ENCODE data around the gene C1QB.
A peak's percentile ranks its signal among the peaks of the same experiment; 100 is the strongest.
"Not testable (repeated sequence)": the region's sequence is repeated elsewhere in the genome, so short reads cannot be mapped to it uniquely, and the experiment has no call there.

C1QB gene

GRCh38 chr1:22662986-22663408 is 10.0 kb downstream of the C1QB start:
- no peak for DNase-seq (ENCODE audit: low read depth, low spot score)

DNA sequence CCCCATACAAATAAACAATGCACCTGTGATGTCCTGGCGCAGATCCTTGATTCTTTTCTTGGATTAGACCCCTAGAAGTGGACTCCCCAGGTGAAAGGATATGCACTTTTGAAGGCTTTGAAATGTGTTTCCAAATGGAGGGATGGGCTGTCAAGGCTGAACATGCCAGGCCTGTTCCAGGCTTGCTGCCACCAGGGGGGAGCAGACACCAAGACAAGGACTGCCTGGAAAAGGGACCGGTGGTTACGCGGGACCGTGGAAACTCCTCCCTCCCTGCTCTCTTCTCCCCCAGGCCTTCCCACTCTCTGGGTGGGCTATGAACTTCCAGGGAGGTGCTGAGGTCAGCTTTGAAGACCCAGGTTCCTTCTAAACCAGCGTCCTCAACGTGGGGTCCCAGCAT is 12.7 kb downstream of the C1QB start:
- DNase-seq (ENCODE audit: low read depth, low spot score), result peak; percentile 70

DNA sequence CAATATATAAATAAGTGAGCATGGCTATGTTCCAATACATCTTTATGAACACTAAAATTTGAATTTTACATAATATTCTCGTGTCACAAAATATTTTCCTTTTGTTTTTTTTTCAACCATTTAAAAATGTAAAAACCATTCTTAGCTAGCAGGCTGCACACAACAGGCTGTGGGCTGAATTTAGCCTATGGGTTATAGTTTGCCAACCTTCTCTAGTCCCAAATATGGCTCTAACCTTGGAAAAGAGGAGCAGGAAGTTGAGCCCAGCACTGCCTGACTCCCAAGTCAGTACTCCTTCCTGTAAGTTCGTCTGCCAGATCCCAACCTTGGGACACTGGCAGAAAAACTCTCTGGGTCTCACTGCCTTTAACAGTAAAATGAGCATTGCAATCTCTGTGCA is 13.4 kb downstream of the C1QB start:
- DNase-seq (ENCODE audit: low read depth, low spot score), result no peak

- not testable (repeated sequence) for DNase-seq (ENCODE audit: low read depth, low spot score)
These were observed 15.8 kb downstream of the C1QB start for GRCh38 chr1:22668840-22669239.

DNA sequence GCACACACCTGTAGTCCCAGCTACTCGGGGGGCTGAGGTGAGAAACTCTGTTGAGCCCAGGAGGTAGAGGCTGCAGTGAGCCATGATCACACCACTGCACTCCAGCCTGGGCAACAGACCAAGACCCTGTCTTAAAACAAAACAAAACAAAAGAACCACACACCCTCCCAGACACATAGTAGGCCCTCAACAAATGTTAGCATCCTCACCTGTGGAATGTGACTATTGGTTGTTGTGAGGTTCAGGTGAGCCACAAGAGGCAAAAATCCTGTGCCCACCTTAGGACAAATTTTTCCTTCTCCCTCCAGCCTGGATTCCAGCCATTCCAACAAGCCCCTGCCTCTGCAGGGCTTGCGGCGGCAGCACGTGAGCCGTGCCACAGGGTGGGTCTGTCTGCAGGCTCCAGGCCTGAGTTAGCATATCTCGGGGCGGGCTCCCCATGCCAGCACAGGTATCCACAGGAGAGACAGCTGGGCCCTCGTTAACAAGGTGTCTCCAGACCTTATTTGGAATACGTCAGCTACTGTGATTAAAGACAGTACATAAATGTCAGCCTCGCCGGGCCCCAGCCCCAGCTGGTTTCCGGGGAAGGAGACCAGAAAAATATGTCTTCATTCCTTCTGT is 17.4 kb downstream of the C1QB start:
- DNase-seq (ENCODE audit: low read depth, low spot score), result no peak

DNA sequence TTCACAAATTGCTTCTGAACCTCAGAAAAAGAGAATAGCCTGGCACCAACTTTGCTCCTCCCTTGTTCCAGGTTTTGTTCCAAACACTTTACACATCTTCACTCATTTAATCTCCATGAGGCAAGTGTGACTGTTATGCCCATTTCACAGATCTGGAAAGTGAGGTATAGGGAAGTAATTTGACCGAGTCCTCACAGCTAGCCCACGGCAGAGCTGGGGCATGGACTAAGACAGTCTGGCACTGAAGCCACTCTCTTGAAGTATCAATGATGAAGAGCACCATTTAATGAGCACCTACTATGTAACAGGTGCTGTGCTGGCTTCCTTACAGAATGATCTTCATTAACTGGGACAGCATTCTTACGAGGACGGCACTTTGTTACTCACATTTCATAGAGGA is 19.0 kb downstream of the C1QB start:
- DNase-seq (ENCODE audit: low read depth, low spot score), result no peak

GRCh38 chr1:22673486-22674409 is 20.7 kb downstream of the C1QB start:
- DNase-seq (ENCODE audit: low read depth, low spot score), result peak; percentile 82

GRCh38 chr1:22674410-22674749 is 21.3 kb downstream of the C1QB start:
- no peak for DNase-seq (ENCODE audit: low read depth, low spot score)

GRCh38 chr1:22676151-22676550 is 23.1 kb downstream of the C1QB start:
- DNase-seq (ENCODE audit: low read depth, low spot score), result not testable (repeated sequence)

GRCh38 chr1:22676916-22677583 is 24.0 kb downstream of the C1QB start:
- peak; percentile 28 for DNase-seq (ENCODE audit: low read depth, low spot score)

DNA sequence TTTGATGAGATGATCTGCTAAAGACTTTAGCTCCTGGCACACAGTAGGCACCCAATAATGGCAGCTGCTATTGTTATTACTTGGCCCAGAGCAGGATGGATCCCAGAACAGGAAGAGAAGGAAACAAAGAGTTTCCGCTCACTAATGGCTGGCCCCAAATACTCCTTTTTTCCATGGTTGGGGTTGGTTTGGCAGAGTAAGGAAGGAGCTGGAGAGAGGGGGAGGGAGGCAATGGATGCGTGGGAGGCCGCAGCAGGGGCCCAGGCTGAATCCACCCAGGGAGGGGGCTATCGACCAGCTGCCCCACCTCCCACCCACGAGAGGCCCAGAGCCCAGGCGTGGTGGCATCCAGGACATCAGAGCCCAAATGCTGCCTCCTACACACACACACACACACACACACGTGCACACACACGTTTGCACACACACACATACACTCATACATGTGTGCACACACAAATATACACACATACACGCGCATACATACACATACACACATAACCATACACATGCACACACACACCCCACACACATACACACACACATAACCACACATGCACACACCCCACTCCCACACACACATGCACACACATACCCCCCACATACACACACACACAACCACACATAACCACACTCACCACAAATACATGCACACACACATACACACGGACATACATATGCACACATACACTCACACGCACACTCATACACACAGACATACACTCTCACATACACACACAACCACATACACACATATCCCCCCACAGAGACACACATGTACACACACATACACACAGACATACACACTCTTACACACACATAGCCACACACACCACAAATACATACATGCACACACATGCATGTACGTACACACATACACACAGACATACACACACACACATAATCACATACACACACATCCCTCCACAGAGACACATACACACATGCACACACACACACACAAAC is 25.2 kb downstream of the C1QB start:
- DNase-seq (ENCODE audit: low read depth, low spot score), result no peak

DNA sequence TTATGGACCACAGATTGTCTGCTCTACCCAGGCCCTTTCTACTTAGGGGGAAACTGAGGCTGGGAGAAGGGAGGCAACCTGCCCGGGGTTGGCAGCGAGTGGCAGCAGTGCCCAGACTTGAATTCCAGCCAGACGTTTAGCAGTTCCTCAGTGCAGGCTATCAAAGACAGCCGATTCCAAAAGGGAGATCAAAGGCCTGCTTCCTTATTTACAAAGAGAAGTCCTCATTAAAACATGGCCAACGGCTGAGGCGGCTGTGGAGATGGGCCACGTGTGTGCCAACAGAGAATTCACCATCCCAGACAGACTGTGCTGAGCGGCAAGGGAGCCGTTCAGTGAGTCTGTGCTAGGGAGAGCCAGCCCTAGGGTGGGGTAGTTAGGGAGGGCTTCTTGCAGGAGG is 27.7 kb downstream of the C1QB start:
- no peak for DNase-seq (ENCODE audit: low read depth, low spot score)

DNA sequence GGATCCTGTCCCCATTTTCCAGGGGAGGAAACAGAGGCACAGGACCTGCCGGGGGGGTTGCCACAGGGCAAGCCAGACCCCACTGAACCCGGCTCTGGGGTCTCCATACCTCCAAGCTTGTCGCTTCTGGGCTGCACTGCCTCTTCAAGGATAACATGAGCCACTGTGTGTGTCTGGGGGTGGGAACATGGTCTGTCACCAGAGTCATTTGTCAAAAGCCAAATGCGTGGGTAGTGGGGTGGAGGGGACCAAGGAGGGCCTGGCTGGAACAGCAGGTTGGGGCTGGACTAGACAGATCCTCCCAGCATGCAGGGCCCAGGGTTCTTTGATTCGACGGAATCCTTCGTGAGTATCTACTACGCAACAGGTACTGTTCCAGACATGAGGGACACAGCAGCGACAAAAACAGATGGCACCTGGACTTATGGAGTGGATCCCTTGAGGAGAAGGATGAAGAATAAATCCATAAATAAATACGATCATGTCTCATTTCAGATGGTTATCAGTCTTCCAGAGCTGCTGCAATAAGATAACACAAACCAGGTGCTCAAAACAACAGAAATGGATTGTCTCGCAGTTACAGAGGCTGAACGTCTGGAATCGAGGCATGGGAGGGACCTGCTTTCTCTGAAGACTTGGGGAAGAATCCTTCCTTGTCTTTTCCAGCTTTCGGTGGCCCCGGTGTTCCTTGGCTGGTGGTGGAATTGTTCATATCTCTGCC is 28.7 kb downstream of the C1QB start:
- no peak for DNase-seq (ENCODE audit: low read depth, low spot score)

DNA sequence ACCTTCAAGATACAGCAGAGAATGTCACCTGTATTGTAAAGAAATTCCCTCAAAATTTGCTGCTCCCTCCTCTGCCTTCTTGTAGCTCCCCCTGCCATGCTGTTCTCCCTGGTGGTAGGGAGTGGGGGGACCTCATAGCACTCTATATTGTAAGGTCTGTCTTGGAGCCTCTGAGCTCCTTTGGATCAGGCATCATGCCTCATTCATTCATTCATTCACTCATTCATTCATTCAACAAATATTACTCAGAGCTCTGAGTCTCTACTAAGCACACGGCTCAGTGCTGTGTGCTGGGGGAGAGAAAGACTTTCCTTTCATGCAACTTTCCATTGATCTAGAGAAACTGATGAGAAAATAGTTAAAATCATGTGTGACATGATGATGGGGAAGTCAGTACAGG is 30.5 kb downstream of the C1QB start:
- no peak for DNase-seq (ENCODE audit: low read depth, low spot score)

DNA sequence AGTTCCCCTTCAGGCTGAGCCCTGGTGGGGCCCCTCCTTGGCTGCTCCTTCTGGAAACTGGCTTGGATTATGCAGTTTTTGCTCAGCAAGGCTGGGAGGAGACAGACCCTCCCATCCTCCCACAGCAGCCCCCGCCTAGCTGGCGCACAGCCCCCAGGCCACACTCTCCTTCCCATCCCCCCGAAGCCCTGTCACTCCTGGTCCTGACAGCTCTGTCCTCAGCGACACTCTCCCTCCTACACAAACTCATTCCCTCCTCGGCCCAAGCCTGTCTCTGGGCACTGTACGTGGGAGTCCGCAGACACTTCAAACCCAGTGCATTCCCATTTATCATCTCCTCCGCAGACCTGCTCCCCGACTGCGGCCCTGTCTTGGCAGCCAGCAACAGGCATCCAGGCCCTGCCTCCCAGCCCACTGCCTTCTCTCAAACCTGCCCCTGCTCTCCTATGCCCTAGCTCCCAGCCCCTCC is 32.6 kb downstream of the C1QB start:
- peak; percentile 41 for DNase-seq (ENCODE audit: low read depth, low spot score)

- no peak for DNase-seq (ENCODE audit: low read depth, low spot score)
These were observed 34.2 kb downstream of the C1QB start for GRCh38 chr1:22687191-22687590.

GRCh38 chr1:22688466-22688865 is 35.4 kb downstream of the C1QB start:
- DNase-seq (ENCODE audit: low read depth, low spot score), result no peak

- DNase-seq (ENCODE audit: low read depth, low spot score), result peak; percentile 86
These were observed 36.5 kb downstream of the C1QB start for GRCh38 chr1:22689505-22689904.

DNA sequence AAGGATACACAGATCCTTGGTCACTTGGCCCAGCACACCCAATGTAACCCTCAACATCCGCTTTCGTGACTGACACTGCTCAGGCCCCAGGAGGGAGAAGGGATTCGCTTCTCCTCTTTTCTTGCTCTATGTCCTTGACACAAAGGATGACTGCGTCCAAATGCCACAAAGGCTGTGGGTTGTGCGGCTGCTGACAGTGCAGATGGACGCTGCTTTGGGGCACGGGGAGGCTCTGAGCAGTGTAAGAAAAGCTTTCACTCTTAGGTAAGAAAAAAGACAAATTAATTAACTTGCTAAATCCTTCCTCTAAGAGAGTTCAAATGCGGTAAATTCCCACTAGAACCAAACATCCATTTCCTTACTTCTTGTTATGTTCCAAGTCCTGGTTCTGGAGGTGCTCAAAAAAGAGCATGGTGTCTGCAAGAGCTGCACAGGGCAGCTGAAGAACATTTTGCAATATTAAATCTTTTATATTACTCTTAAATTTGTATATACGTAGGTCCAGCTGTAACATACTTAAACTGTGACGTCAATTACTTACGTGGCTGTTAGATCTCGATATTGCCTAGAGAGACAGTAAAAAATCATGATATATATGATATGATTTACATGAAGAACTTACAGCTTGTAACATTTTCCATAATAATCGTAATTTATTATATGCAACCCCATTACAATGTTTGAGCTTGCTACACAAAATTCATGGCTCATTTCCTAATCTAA is 38.2 kb downstream of the C1QB start:
- no peak for DNase-seq (ENCODE audit: low read depth, low spot score)

DNA sequence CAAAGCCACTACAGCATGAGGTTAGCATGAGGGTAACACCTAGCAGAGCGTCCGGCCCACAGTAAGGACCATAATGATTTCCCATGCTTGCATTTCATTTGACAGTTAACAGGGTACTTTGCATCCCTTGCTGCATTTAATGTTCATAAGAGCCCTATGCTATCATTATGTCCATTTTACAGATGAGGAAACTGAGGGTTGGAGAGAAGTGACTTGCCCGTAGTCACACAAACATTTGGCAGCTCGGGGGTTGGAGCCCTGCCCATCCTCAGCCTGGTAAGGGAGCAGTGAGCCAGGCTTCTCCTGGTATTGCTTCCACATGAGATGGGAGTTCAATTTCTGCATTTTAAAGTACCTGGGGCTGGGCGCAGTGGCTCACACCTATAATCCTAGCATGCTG is 41.1 kb downstream of the C1QB start:
- DNase-seq (ENCODE audit: low read depth, low spot score), result no peak

Measured in astrocyte of the hippocampus (primary cell).